B cell (primary cell): ENCODE results near the gene MAVS. TPM values are rescaled to one million over a fixed set of nuclear protein-coding genes. Genes with fewer than 3 reads are reported as not detected.

Experiments used
- ATAC-seq: fragments of 200-7000 bp; cut with Tn5 transposase; one replicate; pipeline ENCODE4 v1.10.0; 2021; ENCODE audit warnings: low read depth, mild to moderate bottlenecking, moderate number of reproducible peaks, moderate library complexity
- CTCF ChIA-PET: fragments of 350-600 bp; sonication (Branson Sonifier 250); formaldehyde crosslinking; loops from one replicate; lab custom pipeline; 2021; ENCODE audit warnings: antibody characterized with exemption, inconsistent platforms; lab: Charles Lee
- POLR2A ChIA-PET: fragments of 350-600 bp; sonication (Branson Sonifier 250); formaldehyde crosslinking; loops from one replicate; lab custom pipeline; 2021; ENCODE audit warnings: antibody characterized with exemption; lab: Charles Lee
- DNase-seq: peaks from one replicate; pipeline ENCODE4 v3.0.0; 2013
- H2AFZ ChIP-seq: 2 replicates; pipeline ENCODE4 v1.6.1; 2012; ENCODE audit warnings: mild to moderate bottlenecking, low read depth, low read length; ENCODE audit not compliant: insufficient read depth, poor library complexity, severe bottlenecking
- H3K27ac ChIP-seq, 2 donors: 1 replicate in 1 of 2; 2 replicates in 1 of 2; pipeline ENCODE4 v1.5.1; 2012 to 2013; ENCODE audit warnings: low read length in 2 of 2, mild to moderate bottlenecking in 2 of 2, moderate library complexity in 1 of 2
- H3K27me3 ChIP-seq, 4 experiments: fragments of 200-600 bp in 1 of 4; sonication (generic) in 1 of 4; replicated peaks in 1 of 4; 1 replicate in 2 of 4; 2 replicates in 2 of 4; pipeline versions ENCODE4 v1.6.1 to v1.7.0; 2013 to 2016; ENCODE audit warnings: low read length in 3 of 4, mild to moderate bottlenecking in 2 of 4, mixed read lengths in 1 of 4, moderate library complexity in 1 of 4; ENCODE audit not compliant: insufficient read depth in 4 of 4, control insufficient read depth in 3 of 4; ENCODE audit errors: control extremely low read depth in 1 of 4
- H3K36me3 ChIP-seq, 2 experiments: replicated peaks in 1 of 2; 1 replicate in 1 of 2; 2 replicates in 1 of 2; pipeline versions ENCODE4 v1.6.1 to v1.7.1; 2013; ENCODE audit warnings: low read length in 1 of 2; ENCODE audit not compliant: insufficient read depth in 2 of 2, control insufficient read depth in 1 of 2; ENCODE audit errors: control extremely low read depth in 1 of 2, extremely low read depth in 1 of 2
- H3K4me1 ChIP-seq, 2 donors: fragments of 200-600 bp in 1 of 2; sonication (generic) in 1 of 2; 1 replicate in 1 of 2; 2 replicates in 1 of 2; pipeline versions ENCODE4 v1.5.1 to v1.6.1; 2013 to 2017; ENCODE audit warnings: low read length in 2 of 2; ENCODE audit not compliant: control insufficient read depth in 2 of 2, insufficient read depth in 2 of 2
- H3K4me2 ChIP-seq: replicated peaks from 2 replicates; pipeline ENCODE3; 2012; ENCODE audit warnings: mild to moderate bottlenecking, low read depth, low read length; ENCODE audit not compliant: poor library complexity, severe bottlenecking
- H3K4me3 ChIP-seq, 5 experiments: fragments of 200-600 bp in 1 of 5; sonication (generic) in 1 of 5; 1 replicate in 3 of 5; 2 replicates in 2 of 5; pipeline versions ENCODE4 v1.5.1 to v1.7.0; 2011 to 2016; ENCODE audit warnings: low read length in 4 of 5, mild to moderate bottlenecking in 4 of 5, low read depth in 2 of 5, control low read depth in 1 of 5, moderate library complexity in 1 of 5; ENCODE audit not compliant: insufficient read depth in 1 of 5; ENCODE audit errors: control extremely low read depth in 1 of 5, extremely low read depth in 1 of 5
- H3K79me2 ChIP-seq: fragments of 200-600 bp; sonication (generic); one replicate; pipeline ENCODE4 v1.6.0; 2016; ENCODE audit warnings: low read length; ENCODE audit not compliant: control insufficient read depth, insufficient read depth
- H3K9ac ChIP-seq: fragments of 200-600 bp; sonication (generic); 2 replicates; pipeline ENCODE4 v1.6.1; 2017; ENCODE audit warnings: mild to moderate bottlenecking, low read length, moderate library complexity
- H3K9me3 ChIP-seq, 3 donors: one replicate each; pipeline versions ENCODE4 v1.6.1 to v1.7.1; 2013; ENCODE audit warnings: low read length in 2 of 3; ENCODE audit not compliant: control insufficient read depth in 2 of 3, insufficient read depth in 1 of 3; ENCODE audit errors: control extremely low read depth in 1 of 3
- H4K20me1 ChIP-seq: 2 replicates; pipeline ENCODE4 v1.6.0; 2012; ENCODE audit warnings: mild to moderate bottlenecking, low read length; ENCODE audit not compliant: insufficient read depth, control insufficient read depth, poor library complexity, severe bottlenecking
- H3K27ac Mint-ChIP-seq: one replicate; pipeline ENCODE4 v1.8.0; 2021; ENCODE audit warnings: mixed read lengths
- H3K27me3 Mint-ChIP-seq: one replicate; pipeline ENCODE4 v1.8.0; 2021; ENCODE audit warnings: mixed read lengths
- H3K4me1 Mint-ChIP-seq: one replicate; pipeline ENCODE4 v1.8.0; 2021; ENCODE audit warnings: mixed read lengths
- H3K4me3 Mint-ChIP-seq: one replicate; pipeline ENCODE4 v1.8.0; 2021; ENCODE audit warnings: mixed read lengths
- H3K9me3 Mint-ChIP-seq: one replicate; pipeline ENCODE4 v1.8.0; 2022; ENCODE audit warnings: mixed read lengths; ENCODE audit not compliant: insufficient read depth
- CTCF ChIP-seq: fragments of 200-600 bp; IDR thresholded peaks from one replicate; pipeline ENCODE4 v1.8.0; 2022; ENCODE audit warnings: antibody characterized with exemption, mild to moderate bottlenecking
- EZH2 ChIP-seq: IDR thresholded peaks from 2 replicates; pipeline ENCODE4 v1.6.1; 2012; ENCODE audit warnings: borderline replicate concordance, low read depth, mild to moderate bottlenecking, moderate library complexity, low read length; ENCODE audit not compliant: insufficient read depth, poor library complexity, severe bottlenecking
- WGBS: methylation state at CpG from one replicate; pipeline ENCODE4 v1.1.5; 2013; ENCODE audit warnings: missing lambda C conversion rate; ENCODE audit not compliant: insufficient coverage; 5-methylcytosine and 5-hydroxymethylcytosine counted together
- intact Hi-C: fragments of 100-400 bp; cut with micrococcal nuclease; formaldehyde crosslinking; loops from one replicate; pipeline ENCODE4 v1.10.0; 2022
- polyA plus RNA-seq: library from polyadenylated mRNA; depleted of rRNA; stranded (reverse); fragments of >200 nt; gene quantifications from 2 replicates; pipeline ENCODE4 v1.2.3, GENCODE V29; 2012
- total RNA-seq, 2 donors: library from RNA; stranded (reverse); fragments of 120-200 nt in 1 of 2; gene quantifications; 1 replicate in 1 of 2; 2 replicates in 1 of 2; pipeline versions ENCODE4 v1.2.3 to v1.2.4, GENCODE V29; 2013 to 2022

The MAVS gene
- total and polyA plus RNA-seq, 2 donors (not counting 1 experiment from before 2014, with no cell fraction given) = 17.2 to 52.2 TPM

DNA sequence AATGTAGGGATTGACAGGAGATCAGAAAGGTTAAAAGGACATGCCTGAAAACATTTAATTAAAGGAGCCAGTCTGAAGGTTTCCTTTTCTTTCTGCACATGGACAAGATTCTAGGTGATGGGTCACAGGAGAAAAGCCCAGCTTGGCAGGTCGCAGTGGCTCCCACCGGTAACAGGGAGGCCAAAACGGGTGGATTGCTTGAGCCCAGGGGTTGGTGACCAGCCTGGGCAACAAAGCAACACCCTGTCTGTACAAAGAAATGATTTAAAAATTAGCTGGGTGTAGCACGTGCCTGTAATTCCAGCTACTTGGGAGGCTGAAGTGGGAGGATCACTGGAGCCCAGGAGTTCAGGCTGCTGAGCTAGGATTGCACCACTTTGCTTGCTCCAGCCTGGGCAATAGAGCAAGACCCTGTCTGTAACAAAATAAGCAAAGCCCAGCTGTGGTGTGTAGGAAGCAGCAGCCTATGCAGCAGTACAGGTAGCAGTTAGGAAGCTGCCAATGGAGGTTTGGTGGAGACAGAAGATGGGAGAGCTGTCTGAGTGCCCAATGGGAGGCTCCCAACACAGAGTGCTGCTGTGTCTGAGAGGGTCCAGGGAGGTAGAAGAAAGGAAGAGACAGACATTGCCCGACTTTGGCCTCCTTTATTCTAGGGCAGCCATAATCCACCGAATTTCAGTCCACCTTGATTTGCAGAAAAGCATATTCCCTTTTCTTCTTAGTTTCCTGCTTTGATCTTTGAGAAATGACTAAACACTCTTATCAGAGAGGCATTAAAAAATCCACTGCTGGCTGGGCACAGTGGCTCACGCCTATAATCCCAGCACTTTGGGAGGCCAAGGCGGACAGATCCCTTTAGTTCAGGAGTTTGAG lies 33.4 kb upstream of the MAVS start:
- H3K27me3 Mint-ChIP-seq = no peaks in the 10 kb centered on the region
- H2AFZ ChIP-seq = no peak overlapping the region
- POLR2A ChIA-PET = interaction anchor here (0.8 to 1.3 kb wide), 4 partner anchors 13 to 45 kb away, joined by 3 to 6 read pairs (median 4); partner anchors contain the start of genes ADISSP and CDC25B
- no peak overlapping the region for H3K4me2 ChIP-seq
- H3K9ac ChIP-seq = no peak overlapping the region
- H3K4me1 ChIP-seq = peaks cover 8 to 15% of the 10 kb centered on the region in 2 donors
- no peaks in the 10 kb centered on the region for H4K20me1 ChIP-seq
- no peaks in the 10 kb centered on the region for H3K27me3 ChIP-seq
- H3K4me1 Mint-ChIP-seq = peaks cover 14% of the 10 kb centered on the region
- H3K79me2 ChIP-seq = no peaks in the 10 kb centered on the region
- no peak for DNase-seq
- H3K27ac ChIP-seq = no peak overlapping the region
- no peak for TF ChIP-seq EZH2
- TF ChIP-seq CTCF = no peak
- CTCF ChIA-PET = interaction anchor here (1.0 to 2.4 kb wide), 2 partner anchors 33 to 45 kb away, joined by 3 to 11 read pairs; partner anchors contain the start of gene ADISSP
- no peak overlapping the region for H3K4me3 ChIP-seq
- no peak for ATAC-seq
- no peak overlapping the region for H3K4me3 Mint-ChIP-seq
- intact Hi-C loops = no loop called here
- H3K9me3 ChIP-seq = peaks cover 0 to 2% (median 0%) of the 10 kb centered on the region in 3 donors
- no peaks in the 10 kb centered on the region for H3K9me3 Mint-ChIP-seq
- no peak overlapping the region for H3K27ac Mint-ChIP-seq
- WGBS = 94% methylated on average over 6 of the region's 8 CpGs
- no peaks in the 10 kb centered on the region for H3K36me3 ChIP-seq
